ENCODE measurements around the gene NFE2L3. TPM values are rescaled to one million over a fixed set of nuclear protein-coding genes. Genes with fewer than 3 reads are reported as not detected.
A peak's percentile ranks its signal among the peaks of the same experiment; 100 is the strongest.

The NFE2L3 gene
- total RNA-seq, 1 donor: 1.4 TPM

DNA sequence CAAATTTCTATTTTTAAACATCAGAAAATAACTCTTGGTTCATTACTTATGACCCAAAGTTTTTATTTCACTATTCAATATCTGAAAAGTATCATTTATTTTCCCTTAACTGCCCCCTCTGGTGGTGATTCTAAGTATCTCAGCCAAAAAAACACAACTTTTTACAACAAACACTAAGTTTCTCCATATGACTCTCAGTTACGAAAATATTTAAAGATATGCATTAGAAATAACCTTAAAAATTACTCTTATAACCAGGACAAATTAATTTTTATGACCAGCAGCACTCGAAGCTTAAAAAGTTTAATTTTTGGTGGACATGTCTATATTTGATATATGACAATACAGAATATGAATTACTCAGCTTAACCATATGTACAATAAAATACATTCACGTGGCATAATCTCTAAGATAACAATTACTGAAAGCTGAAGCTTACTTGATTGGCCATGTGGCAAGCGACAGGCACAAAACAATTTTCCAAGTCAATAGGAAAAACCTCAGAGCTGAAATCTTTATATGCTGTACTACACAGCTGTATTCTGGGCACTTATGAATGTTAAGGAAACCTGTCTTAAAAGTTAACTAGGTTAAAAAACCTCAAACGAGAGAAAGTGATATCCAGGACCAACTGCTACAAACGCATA is 46.3 kb downstream of the NFE2L3 start:
- peaks cover 87% of the 10 kb centered on the region for H3K79me2 ChIP-seq (ENCODE audit: insufficient read depth, low read length)
- no peaks in the 10 kb centered on the region for H3K9me3 ChIP-seq (ENCODE audit: low read depth, low read length)
- H4K20me1 ChIP-seq (ENCODE audit: insufficient read depth, low read length): peaks cover 73% of the 10 kb centered on the region
- no peak overlapping the region for H2AFZ ChIP-seq (ENCODE audit: low read length)
- H3K27ac ChIP-seq (ENCODE audit: low read depth, low read length): peak overlapping the region; percentile 98
- H3K4me2 ChIP-seq (ENCODE audit: insufficient read depth, low read length): peak overlapping the region; percentile 84
- H3K36me3 ChIP-seq (ENCODE audit: insufficient read depth, low read length): peaks cover 49% of the 10 kb centered on the region
- peak overlapping the region; percentile 98 for H3K4me3 ChIP-seq (ENCODE audit: insufficient read depth, low read length)
- DNase-seq (ENCODE audit: insufficient read length, low spot score, missing footprints): no peak
- TF ChIP-seq CTCF (IDR thresholded peaks at IDR 0.05; ENCODE audit: extremely low read depth, low read depth, low read length): peak; percentile 68
- H3K4me1 ChIP-seq (ENCODE audit: insufficient read depth, low read length): peaks cover 25% of the 10 kb centered on the region
- H3K27me3 ChIP-seq (ENCODE audit: insufficient read depth, low read length): no peaks in the 10 kb centered on the region

DNA sequence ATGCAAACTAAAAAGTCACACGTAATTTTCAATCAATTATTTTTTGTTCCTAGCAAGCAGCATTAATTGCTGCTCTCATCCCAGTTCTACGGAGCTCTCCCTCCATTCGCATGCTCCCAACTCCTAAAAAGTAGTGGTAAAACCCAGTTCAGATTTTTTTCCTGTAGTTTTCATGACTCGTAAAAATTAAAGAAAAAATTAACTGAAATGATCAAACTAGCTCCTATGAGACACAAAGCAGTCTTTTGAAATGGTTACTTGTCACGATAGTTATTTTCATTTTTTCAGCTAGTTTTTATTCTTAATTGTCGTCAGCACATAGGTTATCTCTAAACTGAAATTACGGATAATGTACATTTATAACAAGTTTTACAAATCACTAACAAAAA is 46.8 kb downstream of the NFE2L3 start:
- no peak for TF ChIP-seq CTCF (IDR thresholded peaks at IDR 0.05; ENCODE audit: extremely low read depth, low read depth, low read length)
- Histone ChIP-seq H3K9me3 (ENCODE audit: low read depth, low read length) (no peaks in the 10 kb centered on the region), H3K4me1 (ENCODE audit: insufficient read depth, low read length) (peaks cover 30% of the 10 kb centered on the region), H3K27ac (ENCODE audit: low read depth, low read length) (peak overlapping the region; percentile 98), H3K79me2 (ENCODE audit: insufficient read depth, low read length) (peaks cover 87% of the 10 kb centered on the region), H3K36me3 (ENCODE audit: insufficient read depth, low read length) (peaks cover 44% of the 10 kb centered on the region), H4K20me1 (ENCODE audit: insufficient read depth, low read length) (peaks cover 70% of the 10 kb centered on the region), H2AFZ (ENCODE audit: low read length) (no peak overlapping the region), H3K27me3 (ENCODE audit: insufficient read depth, low read length) (no peaks in the 10 kb centered on the region), H3K4me2 (ENCODE audit: insufficient read depth, low read length) (peak overlapping the region; percentile 84), H3K4me3 (ENCODE audit: insufficient read depth, low read length) (peak overlapping the region; percentile 98)
- DNase-seq (ENCODE audit: insufficient read length, low spot score, missing footprints): no peak

- Histone ChIP-seq H3K27me3 (ENCODE audit: insufficient read depth, low read length) (no peaks in the 10 kb centered on the region), H3K4me2 (ENCODE audit: insufficient read depth, low read length) (peak overlapping the region; percentile 84), H3K4me3 (ENCODE audit: insufficient read depth, low read length) (peak overlapping the region; percentile 98), H3K79me2 (ENCODE audit: insufficient read depth, low read length) (peaks cover 87% of the 10 kb centered on the region), H3K27ac (ENCODE audit: low read depth, low read length) (peak overlapping the region; percentile 98), H2AFZ (ENCODE audit: low read length) (peak overlapping the region; percentile 59), H3K4me1 (ENCODE audit: insufficient read depth, low read length) (peaks cover 37% of the 10 kb centered on the region), H3K9me3 (ENCODE audit: low read depth, low read length) (no peaks in the 10 kb centered on the region), H4K20me1 (ENCODE audit: insufficient read depth, low read length) (peaks cover 71% of the 10 kb centered on the region), H3K36me3 (ENCODE audit: insufficient read depth, low read length) (peaks cover 37% of the 10 kb centered on the region)
- TF ChIP-seq CTCF (IDR thresholded peaks at IDR 0.05; ENCODE audit: extremely low read depth, low read depth, low read length): no peak
- DNase-seq (ENCODE audit: insufficient read length, low spot score, missing footprints): no peak
Observed at GRCh38 chr7:26199301-26200037, 47.5 kb downstream of the NFE2L3 start.

DNA sequence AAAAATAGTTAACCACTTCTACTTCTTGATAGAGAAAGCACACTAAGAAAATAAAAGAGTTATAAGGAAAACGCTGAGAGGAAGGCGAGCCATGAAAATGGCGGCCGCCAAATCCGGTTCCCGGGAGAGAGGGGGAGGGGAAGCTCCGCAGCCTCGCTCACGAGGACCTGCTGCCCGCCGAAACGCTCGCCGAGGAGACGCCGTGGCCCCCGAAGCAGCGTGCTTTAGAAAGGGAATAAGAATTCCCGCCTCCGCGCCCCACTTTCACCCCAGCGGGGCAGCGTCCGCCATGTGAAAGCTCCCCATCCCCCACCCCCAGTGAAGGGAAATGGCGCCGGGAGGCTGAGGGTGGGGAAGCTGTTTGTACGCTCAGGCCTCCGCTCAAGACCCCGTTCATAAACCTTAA is 48.0 kb downstream of the NFE2L3 start:
- H3K4me2 ChIP-seq (ENCODE audit: insufficient read depth, low read length): peak overlapping the region; percentile 84
- peak; percentile 73 for DNase-seq (ENCODE audit: insufficient read length, low spot score, missing footprints)

More for the DNA sequence above, 48.0 kb downstream of the NFE2L3 start:
- peaks cover 42% of the 10 kb centered on the region for H3K4me1 ChIP-seq (ENCODE audit: insufficient read depth, low read length)
- H3K79me2 ChIP-seq (ENCODE audit: insufficient read depth, low read length): peaks cover 89% of the 10 kb centered on the region
- peak overlapping the region; percentile 98 for H3K4me3 ChIP-seq (ENCODE audit: insufficient read depth, low read length)
- no peaks in the 10 kb centered on the region for H3K27me3 ChIP-seq (ENCODE audit: insufficient read depth, low read length)
- H3K9me3 ChIP-seq (ENCODE audit: low read depth, low read length): no peaks in the 10 kb centered on the region
- TF ChIP-seq CTCF (IDR thresholded peaks at IDR 0.05; ENCODE audit: extremely low read depth, low read depth, low read length): no peak
- peaks cover 33% of the 10 kb centered on the region for H3K36me3 ChIP-seq (ENCODE audit: insufficient read depth, low read length)
- H4K20me1 ChIP-seq (ENCODE audit: insufficient read depth, low read length): peaks cover 75% of the 10 kb centered on the region
- peak overlapping the region; percentile 98 for H3K27ac ChIP-seq (ENCODE audit: low read depth, low read length)
- peak overlapping the region; percentile 59 for H2AFZ ChIP-seq (ENCODE audit: low read length)
